Heart left ventricle (tissue), 13 donors: ENCODE data around the gene LRRFIP1.
"Not testable (repeated sequence)": the region's sequence is repeated elsewhere in the genome, so short reads cannot be mapped to it uniquely, and the experiment has no call there.

Experiments used
- POLR2A ChIP-seq, 2 donors: fragments of 450-650 bp; IDR thresholded peaks; one replicate each; pipeline ENCODE4 v1.6.1; 2017; ENCODE audit warnings: antibody characterized with exemption in 2 of 2, mild to moderate bottlenecking in 2 of 2, moderate library complexity in 2 of 2
- TF ChIP-seq, protein P1 (sequence below), 12 donors: fragments of 200-600 bp; sonication (generic) in 4 of 12; IDR thresholded peaks; one replicate each; pipeline versions ENCODE4 v1.5.0 to v1.8.0; 2018 to 2022; ENCODE audit warnings: antibody characterized with exemption in 12 of 12, mild to moderate bottlenecking in 5 of 12
- donor health status: ischemic (EF 13 %, LVEDD 7.1; RV severe dilation, severe dysfunction).
- donor health status: DM: no; HTN: yes; CAD: no.
- donor health status: DM: no; HTN: no; CAD: no.
- donor health status: ischemic (EF 25% LVEDD 6.9; RV normal size, moderate dysfunction).
- donor health status: ischemic (EF 25% LVEDD 5.7; RV mildly dilated, moderate dysfunction).
- donor health status: ischemic (EF 35%, LVEDD 5.7; RV mildly dilated, moderate dysfunction).
- donor health status: nonischemic (EF 11% LVEDD 7.7; RV severe dilation, severe dysfunction).
- donor health status: DM: yes; HTN: yes; CAD: no.
- donor health status: PGD.
- donor health status: ischemic (EF 29% LVEDD 5.4; RV normal size, mild dysfunction).
- donor health status: nonischemic (EF 23%, LVEDD 6.1; RV moderate dilation, normal function).

DNA sequence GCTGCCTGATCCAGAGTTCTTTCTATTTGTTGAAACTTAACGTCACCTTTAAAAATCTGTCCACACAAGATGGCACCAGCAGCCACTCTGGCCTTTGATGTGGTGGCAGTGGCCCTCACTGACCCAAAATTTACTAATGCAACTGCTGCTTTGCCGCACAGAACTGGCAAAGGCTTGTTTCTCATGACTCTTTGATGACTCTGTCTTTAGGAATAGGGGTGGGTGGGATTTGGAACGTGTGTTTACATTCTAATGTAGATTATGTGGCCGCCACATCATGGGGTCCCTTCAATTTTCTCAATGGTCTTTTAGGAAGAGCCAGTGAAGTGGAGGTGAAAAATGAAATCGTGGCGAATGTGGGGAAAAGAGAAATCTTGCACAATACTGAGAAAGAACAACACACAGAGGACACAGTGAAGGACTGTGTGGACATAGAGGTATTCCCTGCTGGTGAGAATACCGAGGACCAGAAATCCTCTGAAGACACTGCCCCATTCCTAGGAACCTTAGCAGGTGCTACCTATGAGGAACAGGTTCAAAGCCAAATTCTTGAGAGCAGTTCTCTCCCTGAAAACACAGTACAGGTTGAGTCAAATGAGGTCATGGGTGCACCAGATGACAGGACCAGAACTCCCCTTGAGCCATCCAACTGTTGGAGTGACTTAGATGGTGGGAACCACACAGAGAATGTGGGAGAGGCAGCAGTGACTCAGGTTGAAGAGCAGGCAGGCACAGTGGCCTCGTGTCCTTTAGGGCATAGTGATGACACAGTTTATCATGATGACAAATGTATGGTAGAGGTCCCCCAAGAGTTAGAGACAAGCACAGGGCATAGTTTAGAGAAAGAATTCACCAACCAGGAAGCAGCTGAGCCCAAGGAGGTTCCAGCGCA, 135.2 kb downstream of the LRRFIP1 start:
- TF ChIP-seq, protein P1, sequence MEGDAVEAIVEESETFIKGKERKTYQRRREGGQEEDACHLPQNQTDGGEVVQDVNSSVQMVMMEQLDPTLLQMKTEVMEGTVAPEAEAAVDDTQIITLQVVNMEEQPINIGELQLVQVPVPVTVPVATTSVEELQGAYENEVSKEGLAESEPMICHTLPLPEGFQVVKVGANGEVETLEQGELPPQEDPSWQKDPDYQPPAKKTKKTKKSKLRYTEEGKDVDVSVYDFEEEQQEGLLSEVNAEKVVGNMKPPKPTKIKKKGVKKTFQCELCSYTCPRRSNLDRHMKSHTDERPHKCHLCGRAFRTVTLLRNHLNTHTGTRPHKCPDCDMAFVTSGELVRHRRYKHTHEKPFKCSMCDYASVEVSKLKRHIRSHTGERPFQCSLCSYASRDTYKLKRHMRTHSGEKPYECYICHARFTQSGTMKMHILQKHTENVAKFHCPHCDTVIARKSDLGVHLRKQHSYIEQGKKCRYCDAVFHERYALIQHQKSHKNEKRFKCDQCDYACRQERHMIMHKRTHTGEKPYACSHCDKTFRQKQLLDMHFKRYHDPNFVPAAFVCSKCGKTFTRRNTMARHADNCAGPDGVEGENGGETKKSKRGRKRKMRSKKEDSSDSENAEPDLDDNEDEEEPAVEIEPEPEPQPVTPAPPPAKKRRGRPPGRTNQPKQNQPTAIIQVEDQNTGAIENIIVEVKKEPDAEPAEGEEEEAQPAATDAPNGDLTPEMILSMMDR (IDR thresholded peaks at IDR 0.05) = not testable (repeated sequence)
- TF ChIP-seq POLR2A (IDR thresholded peaks at IDR 0.05) = not testable (repeated sequence)
